Spleen (tissue), 7 donors: ENCODE data around the gene THSD4.

Source experiments
- CTCF ChIP-seq, 11 experiments: fragments of 200-600 bp in 7 of 11; fragments of 450-650 bp in 4 of 11; sonication (generic) in 4 of 11; IDR thresholded peaks in 8 of 11; conservative IDR thresholded peaks in 3 of 11; 1 replicate in 7 of 11; 2 replicates in 4 of 11; pipeline versions ENCODE4 v1.4.0 to v1.8.0; 2016 to 2021; ENCODE audit warnings: antibody characterized with exemption in 11 of 11, inconsistent platforms in 4 of 11, mild to moderate bottlenecking in 1 of 11
- POLR2A ChIP-seq, 3 donors: fragments of 450-650 bp; IDR thresholded peaks; one replicate each; pipeline ENCODE4 v1.5.1; 2017; ENCODE audit warnings: antibody characterized with exemption in 3 of 3, mild to moderate bottlenecking in 1 of 3
- POLR2AphosphoS5 ChIP-seq, 3 donors: sonication (generic); formaldehyde crosslinking; IDR thresholded peaks; one replicate each; pipeline ENCODE4 v1.5.1; 2017; ENCODE audit warnings: antibody characterized with exemption in 3 of 3
- donor health status: DM: no; HTN: no; CAD: no; lungs with moderate emphysema.
- donor health status: DM: no; HTN: no; CAD: no.
- donor health status: DM: no; HTN: no; CAD: no.

GRCh38 chr15:71154607-71155200 lies 39.4 kb downstream of the THSD4 start:
- TF ChIP-seq CTCF (IDR thresholded peaks at IDR 0.05 in 8 of 11, conservative IDR thresholded peaks at IDR 0.05 in 3 of 11), result no peak
- TF ChIP-seq POLR2A (IDR thresholded peaks at IDR 0.05), result no peak
- TF ChIP-seq POLR2AphosphoS5 (IDR thresholded peaks at IDR 0.05), result no peak
